ENCODE data around the gene ZNF12.

- TF ChIP-seq EP300 (IDR thresholded peaks at IDR 0.05; ENCODE audit: borderline replicate concordance in 1 of 2, low read depth in 1 of 2, low read length in 1 of 2) (no peak), CTCF (IDR thresholded peaks at IDR 0.05) (no peak), POLR2AphosphoS5 (IDR thresholded peaks at IDR 0.05; ENCODE audit: low read depth, low read length) (no peak), REST (IDR thresholded peaks at IDR 0.05; ENCODE audit: low read depth, low read length) (no peak), YY1 (IDR thresholded peaks at IDR 0.05; ENCODE audit: low read depth) (no peak), MXI1 (IDR thresholded peaks at IDR 0.05; ENCODE audit: low read depth, low read length) (no peak), FOXM1 (IDR thresholded peaks at IDR 0.05; ENCODE audit: low read depth) (no peak), RCOR1 (IDR thresholded peaks at IDR 0.05; ENCODE audit: low read length) (no peak), RXRA (IDR thresholded peaks at IDR 0.05; ENCODE audit: borderline replicate concordance, low read depth) (no peak), EZH2phosphoT487 (IDR thresholded peaks at IDR 0.05; ENCODE audit: borderline replicate concordance, low read depth) (no peak)
Observed at GRCh38 chr7:6725003-6725402, 18.3 kb upstream of the ZNF12 start.
